K562 (cell line): ENCODE results near the gene SPAG4.

ENCODE experiments used
- ARID3A ChIP-seq: IDR thresholded peaks from 2 replicates; pipeline ENCODE4 v1.6.1; 2012; ENCODE audit warnings: low read depth, low read length, improper control_type of control experiment, borderline replicate concordance
- CBFB ChIP-seq: sonication (generic); formaldehyde crosslinking; IDR thresholded peaks from 2 replicates; pipeline ENCODE4 v1.4.0; 2020; ENCODE audit warnings: mild to moderate bottlenecking, missing genetic modification reagents
- CTCF ChIP-seq, 3 experiments: IDR thresholded peaks in 2 of 3; conservative IDR thresholded peaks in 1 of 3; 2 replicates each; pipeline ENCODE4 v1.5.1; 2011 to 2012; ENCODE audit warnings: low read length in 3 of 3, mild to moderate bottlenecking in 3 of 3, control low read depth in 2 of 3, improper control_type of control experiment in 1 of 3, inconsistent platforms in 1 of 3, low read depth in 1 of 3, mixed read lengths in 1 of 3, moderate library complexity in 1 of 3; ENCODE audit not compliant: insufficient read depth in 2 of 3
- CTCFL ChIP-seq: IDR thresholded peaks from 2 replicates; pipeline ENCODE4 v1.6.1; 2011; ENCODE audit warnings: borderline replicate concordance, low read depth, mild to moderate bottlenecking, moderate library complexity, low read length; ENCODE audit not compliant: insufficient read depth, poor library complexity, severe bottlenecking
- EP300 ChIP-seq: IDR thresholded peaks from 2 replicates; pipeline ENCODE4 v1.6.1; 2012; ENCODE audit warnings: low read length, improper control_type of control experiment
- POLR2G ChIP-seq: fragments of 200-400 bp; formaldehyde crosslinking; IDR thresholded peaks from 2 replicates; pipeline ENCODE4 v1.6.1; 2017; ENCODE audit warnings: low read depth, mild to moderate bottlenecking, antibody characterized with exemption, low read length, moderate library complexity
- RB1 ChIP-seq: fragments of 450-650 bp; IDR thresholded peaks from 2 replicates; pipeline ENCODE4 v1.6.1; 2017; ENCODE audit warnings: low read depth, mild to moderate bottlenecking
- SIN3A ChIP-seq, 2 experiments: fragments of 150-350 bp in 1 of 2; IDR thresholded peaks; 2 replicates each; pipeline ENCODE4 v1.6.1; 2011 to 2016; ENCODE audit warnings: borderline replicate concordance in 2 of 2, low read depth in 2 of 2, low read length in 2 of 2, mild to moderate bottlenecking in 2 of 2, moderate library complexity in 2 of 2; ENCODE audit not compliant: control insufficient read depth in 1 of 2
- SP1 ChIP-seq: sonication (generic); formaldehyde crosslinking; IDR thresholded peaks from 2 replicates; pipeline ENCODE4 v1.8.1; 2022; ENCODE audit warnings: mild to moderate bottlenecking, missing genetic modification reagents
- SP2 ChIP-seq: IDR thresholded peaks from 2 replicates; pipeline ENCODE4 v1.6.1; 2011; ENCODE audit warnings: mild to moderate bottlenecking, low read depth, low read length, moderate library complexity; ENCODE audit not compliant: poor library complexity, severe bottlenecking; ENCODE audit errors: extremely low read depth
- SRF ChIP-seq, 2 experiments: fragments of 250-450, 450-650 bp in 1 of 2; sonication (Bioruptor Pico) in 1 of 2; sonication (generic) in 1 of 2; formaldehyde crosslinking; IDR thresholded peaks; 2 replicates each; pipeline versions ENCODE4 v1.5.0 to v1.5.1; 2020 to 2022; ENCODE audit warnings: mild to moderate bottlenecking in 1 of 2, missing genetic modification reagents in 1 of 2
- TAF1 ChIP-seq: IDR thresholded peaks from 2 replicates; pipeline ENCODE4 v1.6.1; 2011; ENCODE audit warnings: mild to moderate bottlenecking, low read length, moderate library complexity; ENCODE audit not compliant: insufficient read depth, control insufficient read depth, severe bottlenecking; ENCODE audit errors: extremely low read depth
- WHSC1 ChIP-seq: IDR thresholded peaks from one replicate; pipeline ENCODE4 v1.6.1; 2012; ENCODE audit warnings: low read length, control low read depth, inconsistent platforms
- ZNF174 ChIP-seq: fragments of 250-450 bp; sonication (Bioruptor Pico); IDR thresholded peaks from 2 replicates; pipeline ENCODE4 v1.4.0; 2020; ENCODE audit warnings: mild to moderate bottlenecking

GRCh38 chr20:35588397-35588796, 27.2 kb upstream of the SPAG4 start:
- TF ChIP-seq CTCFL (no peak), SIN3A (IDR thresholded peaks at IDR 0.05; ENCODE audit: borderline replicate concordance in 2 of 2, control insufficient read depth in 1 of 2, low read depth in 2 of 2, low read length in 2 of 2) (no peak), SP1 (CRISPR knock-in tag) (no peak), CTCF (IDR thresholded peaks at IDR 0.05 in 2 of 3, conservative IDR thresholded peaks at IDR 0.05 in 1 of 3; ENCODE audit: insufficient read depth in 2 of 3, low read depth in 1 of 3, low read length in 3 of 3) (no peak), SRF (CRISPR knock-in tag; IDR thresholded peaks at IDR 0.05) (no peak), RB1 (no peak), POLR2G (no peak), TAF1 (no peak), ZNF174 (CRISPR knock-in tag) (no peak), WHSC1 (no peak), EP300 (no peak), ARID3A (no peak), CBFB (CRISPR knock-in tag) (no peak), SP2 (no peak)
